NCI-H1048 (cell line): ENCODE results near the gene TGFBR1.
A peak's percentile ranks its signal among the peaks of the same experiment; 100 is the strongest.

Experiments
- DNase-seq: peaks from one replicate; lab custom pipeline; 2025; lab: John Stamatoyannopoulos, UW

Gene TGFBR1

GRCh38 chr9:99104459-99105151 lies at the start of gene TGFBR1:
Gene TGFBR1, plus strand, starts transcription at chr9:99105113. Its CDS starts 93 bp downstream, at chr9:99105206.
- DNase-seq = peak; percentile 66

GRCh38 chr9:99055384-99055783 lies 49.5 kb upstream of the TGFBR1 start:
- DNase-seq = no peak

GRCh38 chr9:99056186-99056585 lies 48.7 kb upstream of the TGFBR1 start:
- no peak for DNase-seq

- no peak for DNase-seq
Observed at GRCh38 chr9:99056886-99057664, 47.8 kb upstream of the TGFBR1 start.

- DNase-seq = no peak
Observed at GRCh38 chr9:99057665-99058625, 47.0 kb upstream of the TGFBR1 start.

GRCh38 chr9:99058964-99059921 lies 45.7 kb upstream of the TGFBR1 start:
- DNase-seq = no peak

GRCh38 chr9:99060621-99061020 lies 44.3 kb upstream of the TGFBR1 start:
- no peak for DNase-seq

GRCh38 chr9:99062549-99062948 lies 42.4 kb upstream of the TGFBR1 start:
- DNase-seq = no peak

GRCh38 chr9:99063522-99063921 lies 41.4 kb upstream of the TGFBR1 start:
- DNase-seq = no peak

- no peak for DNase-seq
Observed at GRCh38 chr9:99066571-99066970, 38.3 kb upstream of the TGFBR1 start.

- no peak for DNase-seq
Observed at GRCh38 chr9:99069075-99069474, 35.8 kb upstream of the TGFBR1 start.

GRCh38 chr9:99069546-99069945 lies 35.4 kb upstream of the TGFBR1 start:
- DNase-seq = no peak

- no peak for DNase-seq
Observed at GRCh38 chr9:99070681-99071080, 34.2 kb upstream of the TGFBR1 start.

GRCh38 chr9:99071313-99072039 lies 33.4 kb upstream of the TGFBR1 start:
- DNase-seq = no peak

GRCh38 chr9:99072040-99072394 lies 32.9 kb upstream of the TGFBR1 start:
- no peak for DNase-seq

- no peak for DNase-seq
Observed at GRCh38 chr9:99073347-99073746, 31.6 kb upstream of the TGFBR1 start.

GRCh38 chr9:99073985-99074901 lies 30.7 kb upstream of the TGFBR1 start:
- DNase-seq = no peak

GRCh38 chr9:99074902-99075245 lies 30.0 kb upstream of the TGFBR1 start:
- DNase-seq = no peak

GRCh38 chr9:99075246-99075912 lies 29.5 kb upstream of the TGFBR1 start:
- no peak for DNase-seq
